ENCODE measurements around the gene ACBD3.

GRCh38 chr1:226158457-226158856 is 28.1 kb downstream of the ACBD3 start:
- TF ChIP-seq CTCF (IDR thresholded peaks at IDR 0.05) (no peak), POLR2A (IDR thresholded peaks at IDR 0.05) (no peak)

Data from esophagus squamous epithelium (tissue), 4 donors.